Esophagus muscularis mucosa (tissue), 4 donors: ENCODE data around the gene MMRN2.

Experiments used
- EP300 ChIP-seq: sonication (generic); formaldehyde crosslinking; IDR thresholded peaks from one replicate; pipeline ENCODE4 v1.6.1; 2017; ENCODE audit warnings: antibody characterized with exemption
- POLR2A ChIP-seq: fragments of 450-650 bp; IDR thresholded peaks from one replicate; pipeline ENCODE4 v1.6.1; 2017; ENCODE audit warnings: antibody characterized with exemption, moderate library complexity, mild to moderate bottlenecking, low read depth
- POLR2AphosphoS5 ChIP-seq, 2 donors: sonication (generic); formaldehyde crosslinking; IDR thresholded peaks; one replicate each; pipeline ENCODE4 v1.6.1; 2017; ENCODE audit warnings: antibody characterized with exemption in 2 of 2
- TF ChIP-seq, protein P1 (sequence below), 3 experiments: fragments of 200-600 bp in 2 of 3; fragments of 450-650 bp in 1 of 3; sonication (generic) in 2 of 3; IDR thresholded peaks; one replicate each; pipeline ENCODE4 v1.5.1; 2017 to 2019; ENCODE audit warnings: antibody characterized with exemption in 3 of 3, mild to moderate bottlenecking in 2 of 3, moderate library complexity in 1 of 3

DNA sequence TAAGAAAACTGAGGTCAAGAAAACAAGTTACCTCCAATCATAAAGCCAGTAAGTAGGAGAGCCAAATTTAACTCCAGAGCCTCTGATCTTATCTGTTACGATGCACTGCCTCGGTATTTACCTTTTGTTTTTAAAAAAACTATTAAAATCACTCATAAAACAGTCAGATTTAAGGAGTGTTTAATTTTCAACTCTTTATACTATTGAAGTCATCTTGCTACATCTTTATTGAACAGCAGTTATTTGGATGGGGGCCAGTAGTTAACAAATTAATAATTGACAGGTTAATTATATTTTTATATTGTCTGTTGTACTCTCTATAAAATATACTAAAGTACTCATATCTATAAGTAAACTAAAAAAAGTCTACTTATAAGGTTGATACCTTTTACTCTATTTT is 35.5 kb upstream of the MMRN2 start:
- TF ChIP-seq, protein P1, sequence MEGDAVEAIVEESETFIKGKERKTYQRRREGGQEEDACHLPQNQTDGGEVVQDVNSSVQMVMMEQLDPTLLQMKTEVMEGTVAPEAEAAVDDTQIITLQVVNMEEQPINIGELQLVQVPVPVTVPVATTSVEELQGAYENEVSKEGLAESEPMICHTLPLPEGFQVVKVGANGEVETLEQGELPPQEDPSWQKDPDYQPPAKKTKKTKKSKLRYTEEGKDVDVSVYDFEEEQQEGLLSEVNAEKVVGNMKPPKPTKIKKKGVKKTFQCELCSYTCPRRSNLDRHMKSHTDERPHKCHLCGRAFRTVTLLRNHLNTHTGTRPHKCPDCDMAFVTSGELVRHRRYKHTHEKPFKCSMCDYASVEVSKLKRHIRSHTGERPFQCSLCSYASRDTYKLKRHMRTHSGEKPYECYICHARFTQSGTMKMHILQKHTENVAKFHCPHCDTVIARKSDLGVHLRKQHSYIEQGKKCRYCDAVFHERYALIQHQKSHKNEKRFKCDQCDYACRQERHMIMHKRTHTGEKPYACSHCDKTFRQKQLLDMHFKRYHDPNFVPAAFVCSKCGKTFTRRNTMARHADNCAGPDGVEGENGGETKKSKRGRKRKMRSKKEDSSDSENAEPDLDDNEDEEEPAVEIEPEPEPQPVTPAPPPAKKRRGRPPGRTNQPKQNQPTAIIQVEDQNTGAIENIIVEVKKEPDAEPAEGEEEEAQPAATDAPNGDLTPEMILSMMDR (IDR thresholded peaks at IDR 0.05) = no peak
- TF ChIP-seq POLR2AphosphoS5 (IDR thresholded peaks at IDR 0.05) = no peak
- TF ChIP-seq EP300 = no peak
- TF ChIP-seq POLR2A = no peak
